GM18511 (cell line): Measurements from ENCODE around the gene FGR.

Source experiments
- ATAC-seq: cut with Tn5 transposase; IDR thresholded peaks from one replicate; pipeline ENCODE4 v1.9.1; 2021; ENCODE audit warnings: mild to moderate bottlenecking, moderate library complexity; ENCODE audit not compliant: unreplicated experiment

The FGR gene

GRCh38 chr1:27569506-27570291, 65.3 kb downstream of the FGR start:
- ATAC-seq, result no peak

- no peak for ATAC-seq
Measured at GRCh38 chr1:27569088-27569460, 65.9 kb downstream of the FGR start.

GRCh38 chr1:27568300-27569087, 66.5 kb downstream of the FGR start:
- peak; percentile 85 for ATAC-seq

- ATAC-seq, result peak; percentile 14
Measured at GRCh38 chr1:27567971-27568299, 67.0 kb downstream of the FGR start.

- ATAC-seq, result no peak
Measured at GRCh38 chr1:27567146-27567526, 67.8 kb downstream of the FGR start.

GRCh38 chr1:27566462-27567145, 68.4 kb downstream of the FGR start:
- no peak for ATAC-seq

- no peak for ATAC-seq
Measured at GRCh38 chr1:27564710-27565649, 70.0 kb downstream of the FGR start.

- ATAC-seq, result no peak
Measured at GRCh38 chr1:27563591-27564471, 71.2 kb downstream of the FGR start.

- ATAC-seq, result no peak
Measured at GRCh38 chr1:27563341-27563590, 71.7 kb downstream of the FGR start.

- ATAC-seq, result no peak
Measured at GRCh38 chr1:27562534-27563340, 72.2 kb downstream of the FGR start.
